ENCODE results near the gene FAM20C. TPM values are rescaled to one million over a fixed set of nuclear protein-coding genes. Genes with fewer than 3 reads are reported as not detected.
"Not testable (repeated sequence)": the region's sequence is repeated elsewhere in the genome, so short reads cannot be mapped to it uniquely, and the experiment has no call there.

FAM20C gene
- polyA plus RNA-seq, 5 donors, result 17.4 to 37.9 (median 22.2) TPM

DNA sequence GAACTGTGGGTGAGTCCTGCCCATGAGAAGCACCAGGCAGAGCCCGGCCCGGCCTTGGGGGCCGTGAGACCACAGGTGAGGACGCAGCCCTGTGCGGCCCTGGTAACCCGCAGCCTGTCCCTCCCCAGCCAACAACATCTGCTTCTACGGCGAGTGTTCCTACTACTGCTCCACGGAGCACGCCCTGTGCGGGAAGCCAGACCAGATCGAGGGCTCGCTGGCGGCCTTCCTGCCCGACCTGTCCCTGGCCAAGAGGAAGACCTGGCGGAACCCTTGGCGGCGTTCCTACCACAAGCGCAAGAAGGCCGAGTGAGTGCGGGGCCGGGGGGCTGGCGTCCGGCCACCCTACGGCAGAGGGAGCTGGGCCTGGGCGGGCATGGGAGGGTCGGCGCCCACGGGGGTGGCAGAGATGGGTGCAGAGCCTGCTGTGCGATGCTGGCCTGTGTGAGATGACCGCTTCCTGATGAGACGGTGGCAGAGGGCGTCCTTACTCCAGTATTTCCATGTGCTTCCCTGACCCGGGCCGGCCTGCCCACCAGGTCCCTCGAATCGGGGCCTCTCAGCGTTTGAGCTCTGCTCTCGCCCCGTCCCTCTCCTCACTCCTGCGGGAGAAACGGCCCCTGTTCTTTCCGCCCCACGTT is 63.5 kb downstream of the FAM20C start:
- DNase-seq, result no peak

DNA sequence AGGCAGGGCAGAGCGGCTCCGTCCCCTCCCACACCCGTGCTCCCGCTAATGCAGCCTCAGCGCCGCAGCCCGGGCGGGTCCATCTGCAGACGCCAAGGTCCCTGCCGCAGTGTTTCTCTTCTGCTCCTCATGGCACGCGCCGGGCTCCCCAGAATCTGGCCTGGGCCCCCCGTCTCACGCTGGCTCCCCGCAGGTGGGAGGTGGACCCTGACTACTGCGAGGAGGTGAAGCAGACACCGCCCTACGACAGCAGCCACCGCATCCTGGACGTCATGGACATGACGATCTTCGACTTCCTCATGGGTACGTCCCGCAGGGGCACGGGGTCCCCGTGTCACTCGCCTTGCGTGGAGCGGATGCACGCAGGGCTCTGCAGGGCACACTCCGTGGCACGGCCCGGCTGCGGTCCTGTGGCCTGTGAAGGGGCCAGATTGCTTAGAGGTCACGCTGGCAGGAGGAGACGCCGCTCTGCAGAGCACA is 64.1 kb downstream of the FAM20C start:
- no peak for DNase-seq

GRCh38 chr7:256981-257646 is 64.7 kb downstream of the FAM20C start:
- DNase-seq, result no peak

DNA sequence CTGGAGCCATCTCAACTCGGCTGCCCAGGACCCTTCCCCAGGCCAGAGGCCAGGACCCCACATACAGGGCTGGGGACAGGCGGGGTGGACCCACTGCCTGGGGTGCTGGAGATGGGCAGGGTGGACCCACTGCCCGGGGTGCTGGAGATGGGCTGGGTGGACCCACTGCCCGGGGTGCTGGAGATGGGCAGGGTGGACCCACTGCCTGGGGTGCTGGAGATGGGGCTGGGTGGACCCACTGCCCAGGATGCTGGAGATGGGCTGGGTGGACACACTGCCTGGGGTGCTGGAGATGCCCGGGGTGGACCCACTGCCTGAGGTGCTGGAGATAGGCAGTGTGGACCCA is 65.2 kb downstream of the FAM20C start:
- DNase-seq, result no peak

DNA sequence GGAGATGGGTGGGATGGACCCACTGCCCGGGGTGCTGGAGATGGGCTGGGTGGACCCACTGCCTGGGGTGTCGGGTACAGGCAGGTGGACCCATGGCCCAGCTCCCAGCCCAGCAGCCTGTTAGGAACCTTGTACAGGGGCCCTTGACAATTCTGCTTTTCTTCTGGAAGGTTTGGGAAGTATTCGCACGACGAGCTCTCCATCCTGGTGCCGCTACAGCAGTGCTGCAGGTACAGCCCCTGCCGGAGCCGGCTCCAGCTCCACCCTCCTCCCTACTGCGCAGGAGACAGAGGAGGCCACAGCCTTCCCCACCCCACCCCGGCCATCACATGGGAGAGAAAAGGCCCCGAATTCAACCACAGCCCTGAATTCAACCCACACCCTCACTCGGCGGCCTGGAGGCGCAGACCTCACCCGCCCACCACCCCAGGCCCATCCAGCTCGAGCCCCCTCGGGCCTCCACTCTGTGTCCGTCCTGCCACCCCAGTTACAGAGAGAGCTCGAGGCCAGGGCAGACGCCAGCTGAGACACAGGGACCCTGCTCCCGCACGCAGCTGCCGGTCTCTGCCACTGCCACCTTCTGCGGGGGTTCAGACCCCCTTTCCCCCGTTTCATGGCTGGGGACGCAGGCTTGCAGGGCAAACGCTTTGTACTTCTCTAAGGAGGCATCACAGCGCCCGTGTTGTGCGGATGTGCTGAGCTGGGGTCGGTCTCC is 66.3 kb downstream of the FAM20C start:
- no peak for DNase-seq

DNA sequence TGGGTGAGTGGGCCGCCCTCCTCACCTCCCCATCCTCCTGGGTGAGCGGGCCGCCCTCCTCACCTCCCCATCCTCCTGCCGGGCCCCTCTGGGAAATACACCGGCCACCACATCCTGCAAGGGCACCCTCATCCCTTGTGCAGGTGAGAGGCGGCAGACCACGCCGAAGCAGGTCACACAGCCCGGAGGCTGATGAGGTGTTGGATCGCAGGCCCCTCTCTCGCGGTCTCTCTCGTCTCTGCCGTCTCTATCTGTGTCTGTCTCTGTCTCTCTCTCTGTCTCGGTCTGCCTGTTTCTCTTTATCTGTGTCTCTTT is 66.8 kb downstream of the FAM20C start:
- no peak for DNase-seq

GRCh38 chr7:259751-260405 is 67.5 kb downstream of the FAM20C start:
- DNase-seq, result no peak

DNA sequence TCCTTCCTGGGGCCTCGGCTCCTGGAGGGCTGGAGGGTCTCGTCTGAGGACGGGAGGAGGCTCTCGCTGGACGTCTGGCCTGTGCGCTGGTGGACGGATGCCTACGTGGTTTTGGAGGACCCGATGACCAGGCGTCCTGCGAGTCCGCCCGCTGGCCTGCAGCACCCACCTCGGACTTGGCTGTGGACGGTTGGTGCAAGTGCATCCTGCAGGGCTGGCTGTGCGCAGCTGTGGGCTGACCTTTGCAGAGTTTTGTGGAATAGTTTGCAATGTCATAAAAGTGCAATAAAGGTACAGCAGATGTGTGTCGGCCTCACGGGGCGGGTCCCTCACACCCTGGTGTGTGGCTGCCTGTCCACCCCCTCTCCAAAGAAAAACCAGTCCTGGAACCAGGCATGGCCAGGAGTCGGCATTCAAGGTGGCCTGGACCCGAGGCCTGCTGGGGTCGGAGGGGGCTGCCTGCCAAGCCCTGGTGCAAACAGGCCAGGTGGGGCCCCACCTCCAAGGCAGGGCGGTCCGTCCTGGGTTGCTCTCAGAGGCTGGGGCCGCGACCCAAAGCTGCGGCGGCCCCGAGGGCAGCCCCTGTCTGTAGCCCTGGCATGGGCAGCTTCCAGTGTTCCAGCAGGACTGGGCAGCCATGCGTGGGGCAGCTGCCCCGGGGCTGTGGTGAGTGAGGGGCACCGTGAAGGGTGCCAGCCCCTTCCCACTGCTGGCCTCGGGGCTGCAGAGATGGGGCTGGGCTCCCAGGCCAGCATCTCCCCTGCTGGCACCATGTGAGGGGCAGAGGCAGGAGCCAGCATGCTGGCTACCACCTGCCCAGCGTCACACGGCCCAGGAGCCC is 68.3 kb downstream of the FAM20C start:
- DNase-seq, result no peak

DNA sequence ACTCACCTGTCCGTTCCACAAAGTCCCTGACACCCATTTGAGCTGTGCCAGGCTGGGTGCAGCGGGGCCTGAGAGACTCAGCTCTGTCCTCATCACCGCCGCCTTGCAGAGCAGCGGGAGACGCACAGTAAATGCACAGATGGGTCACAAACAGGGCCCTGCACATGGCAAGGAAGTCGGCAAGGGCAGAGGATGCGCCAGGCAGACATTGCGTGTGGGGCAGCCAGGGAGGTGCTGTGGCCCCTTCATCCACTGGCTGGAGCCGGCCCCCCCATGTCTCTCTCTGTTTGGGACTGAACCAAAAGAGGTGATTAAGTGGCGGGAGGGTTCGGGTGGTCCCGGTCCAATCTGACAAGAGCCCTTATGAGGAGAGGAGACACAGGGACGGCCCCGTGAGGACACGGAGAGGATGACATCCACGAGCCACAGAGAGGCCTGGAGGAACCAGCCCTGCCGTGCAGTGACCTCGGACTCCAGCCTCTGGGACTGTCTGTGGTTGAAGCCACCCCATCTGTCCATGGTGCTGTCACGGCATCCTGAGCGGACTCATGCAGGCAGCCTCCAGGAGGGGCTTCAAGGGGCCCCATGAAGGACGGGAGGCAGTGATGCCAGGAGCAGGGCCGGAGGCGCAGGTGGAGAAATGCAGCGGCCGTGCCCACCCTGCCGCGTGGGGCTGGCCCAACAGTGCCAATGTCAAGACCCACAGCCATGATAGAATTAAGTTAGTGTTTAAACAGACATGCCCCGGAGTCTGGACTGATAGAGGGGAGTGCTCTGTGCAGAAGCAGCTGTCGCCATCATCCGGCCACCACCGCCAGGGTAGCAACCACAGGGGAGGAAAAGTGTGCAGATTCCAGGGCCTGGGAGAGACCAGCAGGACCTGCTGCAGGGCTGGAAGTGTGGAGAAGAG is 69.2 kb downstream of the FAM20C start:
- no peak for DNase-seq

GRCh38 chr7:262251-262572 is 69.8 kb downstream of the FAM20C start:
- DNase-seq, result no peak

DNA sequence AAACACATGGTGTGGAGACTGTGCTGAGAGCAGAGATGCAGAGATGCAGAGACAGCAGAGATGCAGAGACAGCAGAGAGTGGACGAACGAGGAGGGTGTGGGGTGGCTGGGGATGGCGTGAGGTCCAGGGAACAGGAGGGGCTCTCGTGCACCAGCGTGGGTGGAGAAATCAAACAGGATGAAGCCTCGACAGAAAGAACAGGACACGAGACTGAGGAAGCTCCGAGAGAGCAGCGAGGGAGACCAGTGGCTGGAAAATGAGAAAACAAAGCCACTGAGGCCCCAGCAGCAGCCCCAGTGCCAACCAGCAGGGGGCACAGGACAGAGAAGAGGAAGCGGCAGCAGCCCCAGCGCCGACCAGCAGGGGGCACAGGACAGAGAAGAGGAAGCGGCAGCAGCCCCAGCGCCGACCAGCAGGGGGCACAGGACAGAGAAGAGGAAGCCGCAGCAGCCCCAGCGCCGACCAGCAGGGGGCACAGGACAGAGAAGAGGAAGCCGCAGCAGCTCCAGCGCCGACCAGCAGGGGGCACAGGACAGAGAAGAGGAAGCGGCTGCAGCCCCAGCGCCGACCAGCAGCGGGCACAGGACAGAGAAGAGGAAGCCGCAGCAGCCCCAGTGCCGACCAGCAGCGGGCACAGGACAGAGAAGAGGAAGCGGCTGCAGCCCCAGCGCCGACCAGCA is 70.4 kb downstream of the FAM20C start:
- not testable (repeated sequence) for DNase-seq

DNA sequence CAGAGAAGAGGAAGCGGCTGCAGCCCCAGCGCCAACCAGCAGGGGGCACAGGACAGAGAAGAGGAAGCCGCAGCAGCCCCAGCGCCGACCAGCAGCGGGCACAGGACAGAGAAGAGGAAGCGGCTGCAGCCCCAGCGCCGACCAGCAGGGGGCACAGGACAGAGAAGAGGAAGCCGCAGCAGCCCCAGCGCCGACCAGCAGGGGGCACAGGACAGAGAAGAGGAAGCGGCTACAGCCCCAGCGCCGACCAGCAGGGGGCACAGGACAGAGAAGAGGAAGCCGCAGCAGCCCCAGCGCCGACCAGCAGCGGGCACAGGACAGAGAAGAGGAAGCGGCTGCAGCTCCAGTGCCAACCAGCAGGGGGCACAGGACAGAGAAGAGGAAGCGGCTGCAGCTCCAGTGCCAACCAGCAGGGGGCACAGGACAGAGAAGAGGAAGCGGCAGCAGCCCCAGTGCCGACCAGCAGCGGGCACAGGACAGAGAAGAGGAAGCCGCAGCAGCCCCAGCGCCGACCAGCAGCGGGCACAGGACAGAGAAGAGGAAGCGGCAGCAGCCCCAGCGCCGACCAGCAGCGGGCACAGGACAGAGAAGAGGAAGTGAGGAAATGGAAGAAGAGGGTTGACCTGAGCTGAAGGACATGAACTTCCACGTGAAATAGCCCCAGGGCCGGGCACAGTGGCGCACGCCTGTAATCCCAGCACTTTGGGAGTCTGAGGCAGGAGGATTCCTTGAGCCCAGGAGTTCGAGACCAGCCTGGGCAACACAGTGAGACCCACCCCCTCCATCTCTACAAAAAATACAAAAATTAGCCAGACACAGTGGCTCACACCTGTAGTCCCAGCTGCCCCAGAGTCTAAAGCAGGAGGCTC is 71.3 kb downstream of the FAM20C start:
- not testable (repeated sequence) for DNase-seq

- peak; percentile 22 to 33 for DNase-seq
Observed at GRCh38 chr7:264541-265191, 72.3 kb downstream of the FAM20C start.

DNA sequence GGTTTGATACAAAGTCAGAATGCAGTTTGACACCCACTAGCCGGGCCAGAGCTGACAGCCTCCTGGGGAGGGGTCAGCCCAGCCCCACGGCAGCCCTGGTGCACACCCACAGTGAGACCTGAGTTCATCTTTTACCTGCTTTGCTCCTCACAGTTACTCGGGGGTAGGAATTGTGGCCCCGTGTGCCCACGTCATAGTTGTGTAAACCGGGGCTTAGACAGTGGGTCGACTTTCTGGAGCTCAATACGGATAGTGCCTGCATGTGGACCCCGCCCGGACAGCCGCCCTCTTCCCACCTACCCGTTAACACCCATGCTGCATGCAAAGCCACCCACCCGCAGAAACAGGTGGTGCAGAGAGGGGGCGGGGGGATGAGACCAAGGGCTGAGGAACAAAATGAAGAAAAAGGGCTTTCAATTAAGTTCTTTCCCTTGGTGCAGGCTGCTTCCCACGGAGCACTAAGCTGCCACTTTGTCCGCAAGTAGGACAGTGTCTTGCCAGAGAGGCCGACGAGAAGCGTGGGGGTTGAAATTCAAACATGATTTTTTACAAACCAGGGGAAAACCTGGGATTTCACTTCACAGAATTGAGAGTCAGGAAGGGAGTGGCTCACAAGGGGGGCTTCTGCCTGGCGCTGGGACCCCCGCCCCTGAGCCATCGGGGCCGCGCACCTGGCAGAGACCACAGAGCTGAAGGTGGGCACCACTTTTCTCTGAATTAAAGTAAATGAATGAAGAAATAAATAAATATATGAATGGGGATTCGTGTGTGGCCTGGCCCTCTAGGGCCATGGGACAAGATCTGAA is 73.0 kb downstream of the FAM20C start:
- DNase-seq, result no peak

GRCh38 chr7:265998-266850 is 73.9 kb downstream of the FAM20C start:
- no peak for DNase-seq
